ENCODE results near the gene STRAP.

Gene STRAP

DNA sequence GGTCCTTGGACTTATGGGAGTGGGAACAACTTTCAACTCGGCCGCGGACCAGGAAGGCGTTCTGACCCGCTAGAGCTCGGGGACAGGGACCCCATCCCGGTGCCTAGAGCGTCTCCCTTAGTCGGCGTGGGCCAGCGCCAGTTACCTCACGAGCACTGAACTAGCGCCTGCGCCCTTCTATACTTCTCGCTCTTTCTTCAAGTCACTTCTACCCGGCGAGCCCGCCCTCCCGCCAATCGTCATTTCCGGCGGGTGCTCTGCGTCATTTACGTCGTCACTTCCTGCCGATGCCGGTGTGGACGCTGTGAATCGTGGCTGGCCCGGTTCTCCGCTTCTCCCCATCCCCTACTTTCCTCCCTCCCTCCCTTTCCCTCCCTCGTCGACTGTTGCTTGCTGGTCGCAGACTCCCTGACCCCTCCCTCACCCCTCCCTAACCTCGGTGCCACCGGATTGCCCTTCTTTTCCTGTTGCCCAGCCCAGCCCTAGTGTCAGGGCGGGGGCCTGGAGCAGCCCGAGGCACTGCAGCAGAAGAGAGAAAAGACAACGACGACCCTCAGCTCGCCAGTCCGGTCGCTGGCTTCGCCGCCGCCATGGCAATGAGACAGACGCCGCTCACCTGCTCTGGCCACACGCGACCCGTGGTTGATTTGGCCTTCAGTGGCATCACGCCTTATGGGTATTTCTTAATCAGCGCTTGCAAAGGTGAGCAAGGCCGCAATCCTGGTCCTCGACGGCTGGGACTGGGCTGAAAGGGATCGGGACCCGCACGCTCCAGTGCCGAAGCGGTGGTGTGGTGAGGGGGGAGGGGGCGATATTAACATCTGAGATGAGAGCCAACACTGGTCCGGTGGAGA lies at the start of gene STRAP:
Gene STRAP, plus strand, starts transcription at position 270 of the 854 bp plus-strand sequence. Its CDS starts 321 bp downstream, at position 591.
- peak; percentile 97 for DNase-seq

GRCh38 chr12:15834575-15834974 lies 47.6 kb upstream of the STRAP start:
- no peak for DNase-seq

DNA sequence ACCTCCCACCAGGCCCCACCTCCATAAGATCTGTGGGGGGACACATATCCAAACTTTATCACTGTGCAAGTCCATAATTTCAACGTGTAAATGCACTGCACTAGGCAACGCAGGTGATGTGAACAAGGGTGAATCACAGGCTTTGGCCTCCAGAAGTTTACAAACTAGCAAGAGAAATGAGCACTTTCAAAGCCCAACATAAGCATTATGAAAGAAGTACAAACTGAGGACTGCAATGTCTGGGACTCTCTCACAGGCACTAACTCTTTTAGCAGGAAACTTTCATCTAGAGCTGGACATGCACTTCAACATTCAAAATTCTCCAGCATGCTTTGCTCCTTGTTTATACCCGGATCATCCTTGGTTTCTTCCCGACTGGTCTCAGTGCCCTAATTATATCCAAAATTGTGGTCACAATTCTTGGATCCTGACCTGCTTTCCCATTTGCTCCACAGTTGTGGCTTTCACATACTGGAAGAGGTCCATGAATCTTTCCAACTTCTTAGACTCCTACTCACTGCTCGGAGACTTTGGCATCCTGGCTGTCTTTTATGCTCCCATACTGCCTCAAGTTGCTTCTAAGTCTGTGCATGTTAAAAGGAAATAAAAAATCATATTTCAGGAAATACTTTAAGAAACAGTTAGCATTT lies 44.9 kb upstream of the STRAP start:
- DNase-seq, result no peak

- DNase-seq, result no peak
Observed at GRCh38 chr12:15839041-15839440, 43.1 kb upstream of the STRAP start.

DNA sequence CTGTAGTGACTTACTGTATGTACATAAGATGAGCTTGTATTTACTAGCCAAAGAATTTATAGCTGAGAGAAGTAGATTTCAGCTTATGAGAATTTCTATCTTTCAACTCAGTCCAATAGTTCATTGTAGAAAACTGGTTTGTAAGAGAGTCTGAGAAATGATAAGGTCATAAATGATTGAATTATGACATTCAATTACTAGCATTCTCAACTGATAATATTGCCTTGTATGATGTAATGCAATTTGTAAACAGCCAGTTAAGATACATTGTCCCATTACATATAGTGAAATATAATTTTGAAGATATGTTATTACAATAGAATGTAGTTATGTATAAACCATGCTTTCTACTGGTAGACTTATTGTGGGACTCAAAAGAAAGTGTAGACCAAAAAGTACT lies 42.5 kb upstream of the STRAP start:
- no peak for DNase-seq

DNA sequence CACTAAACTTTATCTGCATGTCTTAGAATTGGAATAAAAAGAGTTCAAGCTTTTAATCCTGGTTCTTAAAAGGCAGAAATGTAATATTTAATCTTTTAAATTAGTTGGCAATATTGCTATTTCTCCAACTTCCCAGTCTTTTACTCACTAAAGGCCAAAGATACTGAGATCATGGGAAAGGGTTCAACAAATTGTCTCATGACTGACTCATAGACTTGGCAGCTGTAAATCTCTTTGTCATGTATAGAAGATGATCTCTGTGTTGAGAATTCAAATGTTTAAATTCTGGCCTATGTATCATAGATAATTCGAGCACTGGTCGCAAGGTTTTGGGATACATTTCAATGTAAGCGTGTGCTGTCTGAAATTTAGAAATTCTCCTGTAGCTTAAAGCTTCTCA lies 40.1 kb upstream of the STRAP start:
- no peak for DNase-seq

DNA sequence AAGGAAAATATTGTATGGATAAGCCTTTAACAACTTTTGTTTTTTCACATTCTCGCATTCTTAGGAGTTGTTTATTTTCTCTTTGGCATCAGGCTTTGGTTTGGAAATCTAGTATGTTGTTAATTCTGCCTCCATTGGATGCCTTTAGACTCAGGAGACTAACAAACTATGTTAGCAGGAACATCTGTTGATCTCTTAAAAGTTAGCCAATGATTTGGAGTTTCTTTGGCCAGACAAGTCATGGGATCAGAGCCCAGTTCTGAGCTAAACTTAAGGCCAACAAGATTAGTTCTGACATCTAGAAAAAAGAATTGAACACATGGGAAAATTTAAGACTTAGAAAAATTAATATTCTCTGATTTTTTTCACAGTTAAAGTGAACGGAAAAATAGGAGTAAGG lies 35.3 kb upstream of the STRAP start:
- DNase-seq, result no peak

- DNase-seq, result no peak
Observed at GRCh38 chr12:15848606-15849005, 33.6 kb upstream of the STRAP start.

GRCh38 chr12:15851045-15851620 lies 31.1 kb upstream of the STRAP start:
- no peak for DNase-seq

DNA sequence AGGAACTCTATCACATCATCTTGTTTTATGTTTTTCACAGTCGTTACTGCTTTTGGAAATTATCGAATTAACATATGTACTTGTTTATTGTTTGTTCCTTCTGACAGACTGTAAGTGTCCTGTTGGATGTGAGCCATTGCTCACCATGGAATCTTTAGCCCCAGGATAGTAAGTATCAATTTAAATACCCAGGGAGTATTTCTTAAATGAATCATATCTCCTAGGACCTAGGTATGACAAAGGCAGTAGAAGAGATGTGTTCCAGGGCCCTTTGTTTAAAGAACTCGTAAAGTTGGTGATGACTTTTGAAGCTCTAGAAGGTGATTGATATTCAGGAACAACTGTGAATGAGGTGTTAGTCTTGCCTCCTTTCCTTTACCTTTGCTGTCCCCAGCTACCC lies 30.3 kb upstream of the STRAP start:
- no peak for DNase-seq

GRCh38 chr12:15852383-15852782 lies 29.8 kb upstream of the STRAP start:
- DNase-seq, result no peak

GRCh38 chr12:15853877-15854276 lies 28.3 kb upstream of the STRAP start:
- DNase-seq, result no peak

DNA sequence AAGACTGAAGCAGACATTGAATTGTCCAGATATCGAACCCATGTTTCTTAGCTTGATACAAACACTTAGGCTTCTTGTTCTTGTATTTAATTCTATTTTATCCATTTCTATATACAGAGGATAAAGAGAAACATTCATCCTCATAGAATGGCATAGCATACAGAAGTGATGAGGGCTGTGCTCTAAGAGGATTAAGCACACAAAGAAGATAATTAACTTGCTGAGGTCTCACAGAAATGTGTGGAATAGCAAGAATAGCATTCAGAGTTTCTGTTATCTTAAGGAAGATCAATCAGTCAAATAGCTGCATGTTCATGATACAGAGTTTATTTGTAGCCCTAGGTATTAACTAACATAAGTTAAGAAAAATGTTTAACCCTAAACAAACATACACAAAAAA lies 27.3 kb upstream of the STRAP start:
- DNase-seq, result no peak

DNA sequence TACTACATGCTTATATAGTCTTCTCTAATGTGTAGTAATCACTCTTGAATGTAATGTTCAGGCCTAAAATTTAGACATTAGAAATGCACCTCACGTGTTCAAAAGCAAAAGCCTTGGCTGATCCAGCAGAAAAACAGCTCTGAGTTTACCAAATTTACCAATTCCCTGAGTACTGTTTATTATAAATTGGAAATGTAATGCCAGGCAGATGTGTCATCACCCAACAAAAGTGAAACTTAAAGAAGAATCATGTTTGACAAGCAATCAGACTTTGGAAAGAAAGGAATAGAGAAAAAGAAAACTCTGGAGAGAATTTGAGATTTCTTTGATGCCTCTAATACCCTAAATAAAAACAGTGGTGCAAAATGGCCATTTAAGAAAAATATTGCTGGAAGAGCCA lies 26.5 kb upstream of the STRAP start:
- no peak for DNase-seq

DNA sequence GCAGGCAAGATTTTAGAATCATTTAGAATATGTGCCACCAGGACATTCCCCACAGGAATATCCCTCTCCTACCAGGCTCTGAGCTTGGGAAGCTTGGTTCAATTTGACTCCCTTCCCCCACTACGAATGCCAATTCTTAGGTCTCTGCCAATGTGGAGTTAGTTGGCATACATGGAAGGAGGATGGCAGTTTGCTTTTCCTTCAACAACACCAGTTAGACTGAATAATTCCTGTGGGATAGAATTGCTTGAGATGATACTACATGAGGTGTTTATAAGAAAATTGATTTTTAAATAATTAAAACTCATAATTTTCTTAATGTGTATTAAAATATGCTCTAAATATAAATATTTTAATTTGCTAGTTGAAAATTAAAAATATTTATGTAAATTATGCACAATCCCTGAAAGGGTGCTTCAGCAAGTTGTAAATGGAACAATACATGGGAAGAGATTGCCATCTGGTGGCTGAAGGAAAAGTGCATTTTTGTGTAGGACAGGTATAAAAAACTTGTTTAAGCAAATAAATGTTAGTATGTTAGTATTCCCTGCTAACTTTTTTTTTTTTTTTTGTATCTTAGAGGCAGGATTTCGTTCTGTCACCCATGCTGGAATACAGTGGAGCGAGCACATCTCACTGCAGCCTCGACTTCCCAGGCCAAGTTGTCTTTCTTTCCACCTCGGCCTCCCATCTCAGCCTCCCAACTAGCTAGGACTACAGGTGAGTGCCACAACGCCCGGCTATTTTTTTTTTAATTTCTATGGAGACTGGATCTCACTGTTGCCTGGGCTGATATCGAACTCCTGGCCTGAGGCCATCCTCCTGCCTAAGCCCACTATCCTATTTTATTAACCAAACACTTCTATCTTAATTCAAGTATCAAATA lies 25.8 kb upstream of the STRAP start:
- DNase-seq, result no peak

DNA sequence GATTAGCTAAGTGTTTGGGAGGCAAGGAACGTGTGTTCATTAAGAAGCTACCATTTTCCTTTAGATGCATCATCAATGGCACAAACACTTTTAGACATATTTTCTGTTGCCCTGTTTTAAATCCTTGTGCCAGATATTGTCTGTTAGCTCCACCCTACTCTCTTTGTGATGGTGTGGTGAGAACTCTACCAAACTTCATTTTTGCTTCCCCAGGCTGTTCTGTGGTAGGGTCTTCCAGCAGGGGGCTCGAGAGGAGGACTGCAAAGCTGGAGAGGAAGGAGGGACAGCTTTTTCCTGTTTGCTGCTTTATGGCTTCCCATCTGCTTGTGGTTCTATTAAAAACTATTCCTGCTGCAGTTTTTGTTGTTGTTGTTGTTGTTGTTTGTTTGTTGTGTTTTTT lies 23.8 kb upstream of the STRAP start:
- DNase-seq, result no peak

- DNase-seq, result no peak
Observed at GRCh38 chr12:15859116-15859515, 23.1 kb upstream of the STRAP start.

GRCh38 chr12:15861404-15861803 lies 20.8 kb upstream of the STRAP start:
- DNase-seq, result no peak

DNA sequence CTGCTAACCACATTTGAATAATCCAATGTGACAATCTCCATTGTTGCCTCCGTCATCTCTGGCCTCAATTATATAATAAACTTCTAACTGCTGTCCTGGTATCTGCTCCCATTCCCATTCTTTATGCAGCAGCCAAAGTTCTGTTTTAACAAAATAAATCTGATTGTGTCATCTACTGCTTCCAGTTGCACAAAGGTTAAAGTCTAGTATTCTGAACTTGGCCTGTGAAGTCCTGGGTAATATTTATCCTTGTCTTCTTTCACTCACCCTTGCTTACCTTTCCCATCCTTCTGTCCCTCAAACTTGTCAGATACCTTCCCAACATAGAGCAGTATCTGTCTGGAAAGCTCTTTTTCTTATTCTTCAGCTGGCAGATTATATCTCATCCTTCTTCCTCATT lies 19.3 kb upstream of the STRAP start:
- no peak for DNase-seq

GRCh38 chr12:15863372-15863771 lies 18.8 kb upstream of the STRAP start:
- no peak for DNase-seq

GRCh38 chr12:15863984-15864383 lies 18.2 kb upstream of the STRAP start:
- DNase-seq, result no peak

DNA sequence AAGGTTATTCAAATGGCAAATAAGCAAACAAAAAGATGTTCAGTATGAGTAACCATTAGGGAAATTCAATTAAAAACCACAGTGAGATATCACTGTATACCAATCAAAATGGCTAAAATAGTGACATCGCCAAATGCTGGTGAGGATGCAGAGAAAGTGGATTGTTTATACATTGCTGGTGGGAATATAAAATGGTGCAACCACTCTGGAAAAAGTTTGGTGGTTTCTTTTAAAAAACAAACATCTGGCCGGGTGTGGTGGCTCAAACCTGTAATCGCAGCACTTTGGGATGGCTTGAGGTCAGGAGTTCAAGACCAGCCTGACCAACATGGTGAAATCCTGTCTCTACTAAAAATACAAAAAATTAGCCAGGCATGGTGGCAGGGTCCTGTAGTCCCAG lies 14.0 kb upstream of the STRAP start:
- DNase-seq, result no peak

- DNase-seq, result no peak
Observed at GRCh38 chr12:15873556-15873955, 8.6 kb upstream of the STRAP start.
